Transverse colon (tissue), 4 donors: ENCODE results near the gene APOO.

Source experiments
- CTCF ChIP-seq, 5 experiments: fragments of 200-600 bp in 3 of 5; fragments of 450-650 bp in 2 of 5; sonication (generic) in 3 of 5; IDR thresholded peaks; 1 replicate in 2 of 5; 2 replicates in 3 of 5; pipeline ENCODE4 v1.5.1; 2016 to 2017; ENCODE audit warnings: antibody characterized with exemption in 5 of 5, inconsistent platforms in 3 of 5, mild to moderate bottlenecking in 2 of 5, moderate library complexity in 1 of 5
- POLR2AphosphoS5 ChIP-seq, 3 donors: sonication (generic); formaldehyde crosslinking; IDR thresholded peaks; one replicate each; pipeline ENCODE4 v1.6.1; 2016; ENCODE audit warnings: antibody characterized with exemption in 3 of 3

GRCh38 chrX:23840674-23841073, 67.1 kb downstream of the APOO start:
- TF ChIP-seq CTCF (IDR thresholded peaks at IDR 0.05) (no peak), POLR2AphosphoS5 (IDR thresholded peaks at IDR 0.05) (no peak)
